UCSD-AML1 (cell line): Measurements from ENCODE around the gene GAN.
"Not testable (repeated sequence)": the region's sequence is repeated elsewhere in the genome, so short reads cannot be mapped to it uniquely, and the experiment has no call there.

ENCODE experiments used
- DNase-seq: peaks from one replicate; lab custom pipeline; 2025; ENCODE audit not compliant: unreplicated experiment; lab: John Stamatoyannopoulos, UW

The GAN gene

DNA sequence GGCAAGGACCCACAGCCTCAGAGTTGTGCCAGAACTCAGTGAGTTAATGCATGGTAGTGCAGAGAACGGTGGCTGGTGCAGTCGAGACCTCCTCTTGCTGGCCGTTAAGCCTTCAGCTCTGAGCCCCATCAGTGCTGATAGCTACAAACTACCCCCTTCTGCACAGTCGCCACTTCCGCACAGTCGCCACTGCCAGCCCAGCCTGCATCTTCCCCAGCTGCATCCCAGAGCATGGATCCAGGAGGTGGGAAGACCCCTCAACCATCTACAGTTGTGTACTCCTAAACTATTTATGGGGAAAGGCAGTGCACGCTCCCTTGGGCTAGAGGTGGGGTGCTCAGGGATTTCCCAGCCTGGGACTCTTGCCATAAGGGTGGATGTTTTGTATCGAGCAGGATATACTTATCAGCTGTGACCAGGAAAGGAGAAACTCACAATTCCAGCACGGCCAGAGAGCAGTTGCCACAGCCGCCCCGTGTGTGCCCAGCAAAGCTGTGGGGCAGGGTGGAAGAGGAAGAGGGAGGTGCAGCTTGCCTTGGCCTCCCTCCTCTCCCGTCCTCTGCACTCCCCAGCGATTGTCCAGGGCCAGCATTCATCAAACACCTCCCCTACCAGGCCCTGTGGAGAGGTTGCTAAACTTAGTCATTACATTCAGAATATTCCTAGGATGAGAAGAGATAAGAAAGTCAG, 80.3 kb downstream of the GAN start:
- no peak for DNase-seq

DNA sequence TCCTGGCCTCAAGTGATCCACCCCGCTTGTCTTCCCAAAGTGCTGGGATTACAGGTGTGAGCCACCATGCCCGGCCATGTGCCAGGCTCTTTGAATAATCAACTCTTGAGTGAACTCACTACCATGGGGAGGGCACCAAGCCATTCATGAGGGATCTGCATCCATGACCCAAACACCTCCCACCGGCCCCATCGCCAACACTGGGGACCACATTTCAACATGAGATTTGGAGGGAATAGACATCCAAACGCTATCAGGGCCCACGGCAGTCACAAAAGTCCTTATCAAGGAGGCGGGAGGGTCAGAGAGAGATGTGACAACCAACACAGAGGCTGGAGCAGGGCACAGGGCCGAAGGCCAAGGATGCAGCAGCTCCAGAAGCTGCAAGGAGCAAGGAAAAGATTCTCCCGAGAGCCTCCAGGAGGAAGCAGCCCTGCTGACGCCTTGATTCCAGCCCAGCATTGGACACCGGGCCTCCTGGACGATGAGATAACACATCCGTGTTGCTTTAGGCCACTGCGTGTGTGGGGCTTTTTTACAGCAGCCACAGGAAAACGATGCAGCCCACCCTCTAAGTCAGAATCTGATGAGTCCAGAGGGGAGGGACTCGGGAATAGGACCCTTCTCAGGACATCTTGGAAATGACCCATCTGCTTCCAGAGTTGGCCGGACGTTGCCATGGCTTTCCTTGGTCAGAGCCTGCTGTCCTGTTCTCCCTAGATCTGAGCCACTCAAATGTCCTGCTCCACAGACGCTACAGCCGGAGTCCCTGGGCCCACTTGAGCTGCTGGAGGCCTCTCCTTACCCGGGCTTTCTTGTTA, 82.5 kb downstream of the GAN start:
- no peak for DNase-seq

DNA sequence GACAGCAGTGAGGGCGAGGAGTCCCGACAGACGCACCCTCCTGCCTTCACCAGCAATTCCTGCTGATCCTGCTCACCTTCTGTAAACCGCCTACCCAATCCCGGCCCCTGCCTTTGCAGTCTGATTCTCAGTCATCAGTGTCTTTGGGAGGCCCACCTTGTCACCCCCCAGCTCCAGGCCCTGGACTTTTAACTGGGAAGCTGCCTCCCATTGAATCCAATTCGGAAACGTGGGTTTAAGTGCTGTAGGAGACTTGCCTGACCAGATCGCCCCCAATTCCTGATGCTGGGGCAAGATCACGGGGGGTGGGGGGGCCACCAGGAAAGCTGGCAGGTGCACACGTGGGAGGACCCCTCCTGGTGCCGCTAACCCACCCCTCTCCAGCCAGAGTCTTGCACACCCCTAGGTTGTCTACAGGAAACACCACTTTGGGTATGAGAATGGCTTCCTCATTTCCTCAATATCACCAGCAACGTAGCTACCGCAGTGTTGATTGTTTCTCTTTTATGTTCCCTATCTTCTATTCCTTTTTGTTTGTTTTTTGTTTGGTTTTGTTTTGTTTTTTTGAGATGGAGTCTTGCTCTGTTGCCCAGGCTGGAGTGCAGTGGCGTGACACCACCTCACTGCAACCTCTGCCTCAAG, 83.2 kb downstream of the GAN start:
- DNase-seq, result no peak

DNA sequence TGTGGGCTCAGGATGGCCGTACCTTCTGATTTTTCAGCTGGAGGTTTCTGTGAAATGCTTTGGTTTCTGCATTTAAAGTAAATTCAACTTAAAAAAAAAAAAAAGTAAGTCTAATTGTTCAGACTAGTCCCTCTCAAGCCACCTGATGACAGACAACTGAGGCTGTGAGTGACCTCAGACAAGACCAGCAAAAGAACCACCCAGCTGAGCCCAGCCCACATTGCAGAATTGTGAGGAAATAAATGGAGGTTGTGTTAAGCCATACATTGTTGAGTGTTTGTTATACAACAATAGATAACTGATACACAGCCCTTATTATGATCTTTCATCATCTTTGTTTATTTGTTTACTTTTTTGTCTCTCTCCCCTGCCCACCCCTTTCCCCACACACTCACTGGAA, 85.1 kb downstream of the GAN start:
- no peak for DNase-seq

DNA sequence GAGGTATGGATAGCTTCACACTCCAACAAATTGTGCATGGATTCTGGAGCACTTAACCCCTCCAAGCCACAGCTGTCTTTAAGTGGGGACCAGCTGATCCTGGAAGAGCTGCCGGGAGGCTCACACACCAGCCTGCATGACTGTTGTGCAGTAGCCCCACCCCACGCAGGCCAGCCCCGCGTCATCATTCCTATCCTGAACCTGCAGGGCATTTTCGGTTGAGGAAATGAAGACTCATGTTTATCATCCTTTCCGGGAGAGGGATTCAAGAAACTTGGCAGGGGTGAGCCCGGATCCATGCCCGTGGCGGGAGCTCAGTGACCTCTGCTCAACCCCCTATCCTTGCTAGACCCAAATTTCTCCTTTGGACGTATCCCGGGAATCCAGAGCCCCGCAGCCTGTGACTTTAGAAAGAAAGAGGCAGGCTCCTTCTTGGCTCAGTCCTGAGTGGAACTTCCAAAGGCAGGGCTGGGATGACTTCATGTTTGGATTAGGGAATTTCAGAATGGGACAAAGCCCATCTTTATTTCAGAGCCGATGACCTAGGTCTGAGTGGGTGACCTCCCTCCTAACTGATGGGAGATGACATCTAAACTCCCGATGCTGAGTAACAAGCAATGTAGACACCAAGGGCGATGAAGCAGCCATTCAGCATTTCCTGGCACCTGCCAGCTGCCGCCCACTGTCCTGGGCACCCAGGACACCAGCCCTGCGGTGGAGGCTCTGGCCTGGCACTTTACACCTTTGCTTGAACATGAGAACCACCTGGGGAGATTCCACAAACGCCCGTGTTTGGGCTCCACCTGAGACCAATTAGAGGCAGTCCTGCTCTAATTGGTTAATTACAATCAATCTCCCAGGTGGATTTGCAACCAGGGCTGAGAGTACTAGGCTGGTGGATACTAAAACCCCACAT, 86.5 kb downstream of the GAN start:
- DNase-seq, result no peak

DNA sequence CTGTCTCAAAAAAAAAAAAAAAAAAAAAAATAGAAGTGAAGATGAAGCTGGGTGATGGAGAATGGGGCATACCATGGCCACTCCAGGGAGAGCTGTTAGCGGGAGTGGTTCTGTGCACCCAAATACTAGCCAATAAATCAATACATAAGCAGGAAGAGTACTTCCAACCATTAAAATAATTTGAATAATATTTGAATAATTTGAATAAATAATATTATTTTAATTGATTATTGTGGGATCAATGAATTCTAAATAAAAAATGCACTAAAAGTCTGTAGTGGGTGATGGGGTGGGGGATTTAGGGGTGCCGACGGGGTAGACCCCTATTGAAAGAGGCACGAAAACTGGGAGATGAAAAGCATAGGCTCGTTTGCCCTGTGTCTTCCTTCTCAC, 88.4 kb downstream of the GAN start:
- DNase-seq, result no peak

DNA sequence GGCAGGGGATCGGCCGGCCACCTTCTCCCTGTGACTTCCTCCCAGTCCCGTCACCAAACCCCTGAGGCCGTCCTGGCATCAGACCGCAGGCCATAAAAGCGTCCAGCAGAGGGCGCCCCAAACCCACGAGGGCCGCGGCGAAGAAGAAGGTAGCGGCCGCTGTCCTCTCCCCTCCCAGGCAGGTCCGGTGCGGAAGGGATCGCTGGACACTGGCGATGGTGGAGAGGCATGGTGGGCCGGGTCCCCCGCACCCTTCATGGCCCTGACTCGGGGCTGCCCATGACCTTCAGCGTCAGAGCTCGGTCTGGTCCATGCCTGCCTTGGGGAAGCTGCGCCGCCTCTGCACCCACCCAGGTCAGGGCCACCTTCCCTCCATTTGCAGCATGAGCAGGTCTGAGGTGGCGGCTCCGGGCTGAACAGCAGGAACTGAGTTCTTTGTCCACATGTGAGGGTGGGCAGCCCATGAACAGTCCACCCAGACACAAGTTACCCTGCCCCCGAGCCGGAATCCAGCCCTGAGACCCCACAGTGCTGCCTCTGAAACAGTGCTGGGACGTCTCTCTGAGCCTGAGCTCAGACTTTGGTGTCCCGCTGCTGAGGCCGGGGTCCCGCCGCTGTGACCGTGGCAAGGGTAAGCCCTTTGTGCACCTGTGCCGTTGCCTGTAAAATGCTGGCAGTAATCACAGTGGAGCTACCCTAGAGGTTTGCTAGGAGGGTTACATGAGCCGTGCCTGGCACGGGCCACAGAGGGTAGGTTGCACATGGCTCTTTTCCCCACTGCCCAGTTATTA, 89.0 kb downstream of the GAN start:
- DNase-seq, result peak; percentile 86

DNA sequence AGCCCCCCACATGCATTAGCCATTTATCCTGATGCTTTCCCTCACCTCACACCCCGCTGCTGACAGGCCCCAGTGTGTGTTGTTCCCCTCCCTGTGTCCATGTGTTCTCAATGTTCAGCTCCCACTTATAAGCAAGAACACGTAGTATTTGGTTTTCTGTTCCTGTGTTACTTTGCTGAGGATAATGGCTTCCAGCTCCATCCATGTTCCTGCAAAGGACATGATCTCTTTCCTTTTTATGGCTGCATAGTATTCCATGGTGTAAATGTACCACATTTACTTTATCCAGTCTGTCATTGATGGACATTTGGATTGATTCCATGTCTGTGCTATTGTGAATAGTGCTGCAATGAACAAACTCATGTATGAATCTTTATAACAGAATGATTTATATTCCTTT, 90.2 kb downstream of the GAN start:
- not testable (repeated sequence) for DNase-seq

DNA sequence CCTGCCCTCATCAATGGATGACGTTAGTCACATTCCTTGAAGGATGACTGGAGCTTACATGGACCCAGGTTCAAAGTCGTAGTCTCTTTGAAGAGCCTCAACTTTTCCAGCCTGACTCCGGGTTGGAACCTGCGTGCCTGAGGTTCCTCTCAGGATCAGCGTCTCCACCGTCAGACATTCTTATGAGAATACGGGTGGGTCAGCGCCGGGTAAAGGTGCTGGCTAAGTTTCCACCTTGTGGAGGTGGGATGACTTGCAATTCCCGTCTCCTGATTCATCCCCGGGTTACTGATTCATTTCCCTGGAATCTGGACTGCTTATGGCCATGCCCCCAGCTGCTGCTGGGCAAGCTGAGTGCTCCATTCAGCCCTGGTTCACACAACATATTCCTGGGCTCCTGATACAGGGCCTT, 90.9 kb downstream of the GAN start:
- DNase-seq, result no peak

DNA sequence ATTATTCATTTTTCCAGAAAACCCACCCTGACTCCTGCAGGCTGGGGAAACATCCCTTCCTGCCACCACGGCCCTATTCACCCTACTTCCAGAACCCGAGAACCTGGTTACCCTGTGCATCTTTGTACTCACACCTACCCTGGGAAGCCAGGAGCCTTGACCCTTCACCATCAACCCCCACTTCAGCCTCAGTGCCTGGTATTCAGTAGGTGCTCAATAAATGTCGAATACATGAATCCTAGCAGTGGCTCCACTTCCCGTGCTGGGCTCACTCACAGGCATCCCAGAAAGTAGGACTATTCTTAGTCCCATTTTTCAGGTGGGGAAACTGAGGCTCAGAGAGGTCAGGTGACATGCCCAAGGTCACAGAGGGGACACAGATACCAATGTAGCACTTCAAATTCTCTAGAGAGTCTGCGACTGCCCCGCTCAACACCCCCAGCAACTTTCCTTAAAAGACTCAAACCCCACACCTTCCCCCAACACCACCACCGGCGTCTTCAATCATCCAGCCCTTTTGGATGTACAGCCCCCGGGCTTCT, 93.7 kb downstream of the GAN start:
- no peak for DNase-seq

DNA sequence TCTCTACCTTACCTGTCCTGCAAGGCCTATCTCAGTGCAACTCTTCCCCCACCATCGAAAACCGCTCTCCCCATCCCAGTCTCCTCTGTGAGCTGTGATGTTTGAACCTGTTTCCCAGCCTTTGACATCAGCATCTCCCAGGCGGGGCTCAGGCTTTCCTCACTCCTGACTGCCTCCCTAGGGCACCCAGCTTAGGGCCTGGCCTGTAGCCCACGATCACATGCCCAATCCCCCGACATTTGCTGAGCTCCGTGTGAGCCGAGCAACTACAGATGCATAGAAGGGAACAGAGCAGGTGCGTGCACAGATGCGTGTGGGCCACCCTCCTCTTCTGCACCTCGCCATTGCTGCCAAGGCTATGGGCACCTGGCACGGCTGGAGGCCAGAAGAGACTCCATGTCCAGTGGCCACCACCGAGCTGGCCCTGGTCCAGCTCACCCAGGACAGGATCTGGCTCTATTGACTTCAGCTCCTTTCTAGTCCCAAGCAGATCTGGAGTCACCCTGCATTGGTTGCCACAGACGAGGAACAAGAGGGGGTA, 94.3 kb downstream of the GAN start:
- no peak for DNase-seq

DNA sequence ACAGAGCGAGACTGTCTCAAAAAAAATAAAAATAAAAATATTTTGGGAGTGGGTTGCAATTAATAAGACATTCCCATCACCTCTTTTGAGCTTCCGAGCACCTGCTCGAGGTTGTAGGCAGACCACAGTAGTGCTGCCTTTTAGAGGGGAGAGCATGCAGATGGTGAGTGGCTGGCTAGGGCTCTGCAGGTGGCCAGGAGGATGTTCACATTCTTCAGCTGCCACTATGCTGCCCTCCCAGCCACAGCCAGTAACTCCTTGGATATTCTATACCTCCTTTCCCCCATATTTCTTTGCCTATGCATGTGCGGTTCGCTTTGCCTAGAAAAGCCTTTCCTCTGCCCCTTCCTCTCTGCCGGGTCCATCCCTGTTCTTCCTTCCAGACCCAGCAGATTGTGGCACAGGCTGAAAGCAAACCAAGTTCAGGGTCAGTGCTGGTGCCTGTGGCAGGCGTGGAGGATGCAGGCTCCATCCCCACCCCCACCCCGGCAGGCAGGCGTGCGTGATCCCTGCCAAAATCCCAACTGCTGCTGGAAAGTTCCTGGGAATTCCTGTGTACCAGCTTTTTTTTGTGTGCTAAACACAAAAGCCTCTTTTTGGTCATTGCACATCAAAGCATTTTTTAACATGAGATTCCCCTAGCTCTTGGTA, 96.0 kb downstream of the GAN start:
- DNase-seq, result no peak

DNA sequence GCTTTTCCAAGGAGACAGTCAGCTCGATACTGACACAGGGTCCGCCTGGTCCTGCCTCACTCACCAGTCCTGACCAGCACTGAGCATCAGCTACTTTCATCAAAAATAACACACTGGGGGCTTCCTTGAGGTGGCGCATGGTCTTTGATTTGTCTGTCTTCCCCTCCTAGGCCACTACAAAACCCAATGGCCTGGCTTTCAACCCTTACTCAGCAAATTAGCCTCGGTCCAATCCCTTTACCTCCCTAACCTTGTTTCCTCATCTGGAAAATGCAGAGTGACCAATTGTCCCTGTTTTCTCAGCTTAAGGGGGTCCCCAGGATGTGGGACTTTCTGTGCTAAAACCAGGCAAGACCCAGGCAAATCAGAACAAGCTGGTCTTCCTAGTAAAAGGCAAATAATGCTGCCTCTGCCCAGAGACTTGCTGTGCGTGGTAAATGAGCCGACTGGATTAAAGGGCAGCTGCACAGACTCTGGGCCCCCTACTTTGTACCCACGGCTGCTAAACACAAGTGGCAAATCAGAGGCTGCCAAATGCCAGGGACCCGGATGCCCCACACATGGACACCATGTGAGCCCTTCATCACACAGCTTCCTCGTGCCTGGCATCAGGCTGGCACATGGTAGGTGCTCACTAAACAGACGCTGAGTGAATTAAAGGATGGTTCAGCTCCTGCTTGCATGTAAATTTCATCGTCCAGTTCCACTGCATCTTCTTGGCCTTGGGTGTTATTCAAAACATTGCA, 98.7 kb downstream of the GAN start:
- no peak for DNase-seq

DNA sequence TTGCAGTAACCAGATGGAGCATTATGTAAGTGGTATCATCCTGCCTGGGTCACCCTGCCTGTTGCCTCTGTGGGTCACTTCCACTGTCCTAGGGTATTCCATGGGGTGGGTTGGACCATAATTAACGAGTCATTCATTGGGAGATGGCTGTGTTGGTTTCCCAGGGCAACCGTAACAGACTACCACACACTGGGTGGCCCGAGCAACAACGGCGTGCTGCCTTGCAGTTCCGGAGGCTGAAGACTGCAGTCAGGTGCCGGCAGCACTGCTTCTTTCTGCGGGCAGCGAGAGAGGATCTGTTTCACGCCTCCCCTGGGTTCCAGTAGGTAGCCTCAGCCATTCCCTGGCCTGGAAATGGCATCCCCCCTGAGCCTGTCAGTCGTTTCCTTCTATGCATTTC, 101.0 kb downstream of the GAN start:
- no peak for DNase-seq

DNA sequence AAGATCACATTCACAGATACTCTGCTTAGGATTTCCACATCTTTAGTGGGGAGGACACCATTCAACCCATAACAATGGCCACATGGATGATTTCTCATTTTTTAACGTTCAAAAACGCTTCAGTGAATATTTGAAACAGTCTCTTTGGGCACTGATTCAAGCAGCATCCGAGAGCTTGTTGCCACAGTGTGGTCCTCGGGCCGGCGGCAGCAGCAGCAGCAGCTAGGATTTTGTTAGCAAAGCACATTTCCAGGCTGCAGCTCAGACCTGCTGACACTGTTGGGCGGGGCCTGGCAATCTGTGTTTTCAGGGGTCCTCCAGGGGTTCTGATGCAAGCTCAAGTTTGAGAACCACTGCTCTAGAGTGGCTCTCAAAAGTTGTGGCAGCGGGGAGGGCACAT, 102.0 kb downstream of the GAN start:
- DNase-seq, result no peak

DNA sequence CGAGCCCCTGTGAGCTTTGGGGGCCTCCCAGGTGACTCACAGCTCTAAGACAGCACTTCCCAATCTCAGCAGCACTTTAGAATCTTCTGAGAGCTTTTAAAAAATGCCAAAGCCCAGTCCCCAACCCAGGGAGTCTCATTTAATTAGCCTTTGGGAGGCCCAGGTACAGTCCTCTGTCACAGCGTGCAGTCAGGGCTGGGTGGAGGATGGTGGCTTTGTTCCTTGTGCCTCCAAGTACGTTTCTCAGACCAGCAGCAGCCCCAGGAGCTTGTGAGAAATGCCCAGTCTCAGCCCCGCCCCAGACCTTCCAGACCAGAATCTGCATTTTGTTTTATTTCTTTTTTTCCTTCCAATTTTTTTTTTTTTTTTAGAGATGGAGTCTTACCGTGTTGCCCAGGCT, 102.4 kb downstream of the GAN start:
- no peak for DNase-seq

DNA sequence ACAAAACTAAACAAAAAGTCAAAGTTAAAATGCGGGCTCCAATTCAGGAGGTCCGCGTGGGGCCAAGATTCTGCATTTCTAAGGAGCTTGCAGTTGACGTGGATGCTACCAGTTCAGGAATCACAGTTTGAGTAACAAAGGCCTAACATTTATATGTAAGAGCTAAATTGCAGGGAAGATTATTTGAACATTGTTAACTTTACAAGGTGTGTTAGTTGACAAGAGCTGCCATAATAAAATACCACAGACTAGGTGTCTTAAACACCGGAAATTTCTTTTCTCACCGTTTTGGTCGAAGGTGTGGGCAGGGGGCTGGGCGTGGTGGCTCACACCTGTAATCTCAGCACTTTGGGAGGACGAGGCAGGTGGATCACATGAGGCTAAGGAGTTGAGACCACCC, 105.0 kb downstream of the GAN start:
- no peak for DNase-seq

DNA sequence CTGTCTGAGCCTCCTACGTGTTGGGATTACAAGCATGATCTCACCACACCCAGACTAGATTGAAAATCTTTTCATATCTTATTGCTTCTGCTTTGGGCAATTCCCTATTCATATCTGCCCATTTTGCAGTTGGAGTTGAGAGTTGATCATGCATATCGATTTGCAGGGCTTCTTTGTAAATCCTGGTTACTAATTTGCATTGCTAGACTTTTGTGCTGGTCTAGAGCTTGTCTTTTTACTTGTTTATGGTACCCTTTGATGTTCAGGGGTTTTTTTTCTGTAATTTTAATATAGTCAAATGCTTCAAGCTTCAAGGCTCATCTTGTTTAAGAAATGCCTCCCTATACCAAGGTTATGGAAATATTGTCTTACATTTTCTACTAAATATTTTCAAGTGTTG, 106.4 kb downstream of the GAN start:
- no peak for DNase-seq

DNA sequence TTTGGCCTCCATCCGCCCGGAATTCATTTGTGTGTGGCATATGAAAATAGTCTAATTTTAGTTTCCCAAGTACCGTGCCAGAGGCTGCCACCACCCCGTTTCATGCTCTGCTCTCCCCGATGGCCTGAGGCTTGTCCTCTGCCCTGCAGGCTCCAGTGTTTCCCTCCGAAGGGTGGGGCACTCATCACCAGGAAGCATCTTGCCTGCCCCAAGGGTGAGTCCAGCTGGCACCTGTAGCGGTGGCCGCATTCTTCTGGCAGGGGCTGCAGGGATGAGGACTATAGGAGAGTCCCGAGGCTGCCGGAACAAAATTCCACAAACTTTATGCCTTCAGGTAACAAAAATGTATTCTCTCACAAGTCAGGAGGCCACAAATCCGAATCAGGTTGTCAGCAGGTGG, 106.8 kb downstream of the GAN start:
- no peak for DNase-seq
